OCI-LY3 (cell line): Measurements from ENCODE around the gene UCHL3.

ENCODE experiments used
- H2AFZ ChIP-seq: fragments of 200-600, 300-600 bp; shearing (Covaris generic); 2 replicates; pipeline ENCODE4 v1.6.0; 2014; ENCODE audit warnings: antibody characterized with exemption, low read depth, low read length
- H3K27ac ChIP-seq: fragments of 200-600, 300-600 bp; sonication (generic); 2 replicates; pipeline ENCODE4 v1.5.1; 2014; ENCODE audit warnings: mild to moderate bottlenecking, low read length, moderate library complexity, mixed read lengths
- H3K27me3 ChIP-seq: fragments of 200-600, 300-600 bp; sonication (generic); 2 replicates; pipeline ENCODE4 v1.6.1; 2014; ENCODE audit warnings: low read depth, low read length, mixed read lengths
- H3K36me3 ChIP-seq: fragments of 200-600, 300-600 bp; sonication (generic); replicated peaks from 2 replicates; pipeline ENCODE3; 2014; ENCODE audit warnings: low read depth, low read length, mixed read lengths
- H3K4me1 ChIP-seq: fragments of 300-600, 200-600 bp; sonication (generic); 2 replicates; pipeline ENCODE4 v1.6.1; 2014; ENCODE audit warnings: low read length, mixed read lengths
- H3K4me2 ChIP-seq: fragments of 200-600, 300-600 bp; sonication (generic); 2 replicates; pipeline ENCODE4 v1.6.1; 2014; ENCODE audit warnings: low read length, mixed read lengths
- H3K4me3 ChIP-seq: fragments of 300-600, 200-600 bp; sonication (generic); 2 replicates; pipeline ENCODE4 v1.5.1; 2014; ENCODE audit warnings: antibody characterized with exemption, mild to moderate bottlenecking, low read length, moderate library complexity
- H3K79me2 ChIP-seq: fragments of 300-600, 200-600 bp; shearing (Covaris generic); 2 replicates; pipeline ENCODE4 v1.6.1; 2014; ENCODE audit warnings: mild to moderate bottlenecking, low read length, mixed read lengths
- H3K9ac ChIP-seq: fragments of 300-600, 200-600 bp; shearing (Covaris generic); 2 replicates; pipeline ENCODE4 v1.6.0; 2014; ENCODE audit warnings: mild to moderate bottlenecking, low read length, moderate library complexity
- H3K9me3 ChIP-seq: fragments of 200-600, 300-600 bp; shearing (Covaris generic); 2 replicates; pipeline ENCODE4 v1.6.1; 2014; ENCODE audit warnings: low read length, mixed read lengths; ENCODE audit not compliant: insufficient read depth
- H4K20me1 ChIP-seq: fragments of 200-600, 300-600 bp; sonication (generic); 2 replicates; pipeline ENCODE4 v1.6.1; 2016; ENCODE audit warnings: low read length, mixed read lengths; ENCODE audit not compliant: insufficient read depth
- EZH2phosphoT487 ChIP-seq: fragments of 200-600 bp; shearing (Covaris generic); IDR thresholded peaks from 2 replicates; pipeline ENCODE4 v1.6.1; 2018; ENCODE audit warnings: antibody characterized with exemption, mixed run types, low read depth
- TF ChIP-seq, protein P1 (sequence below): fragments of 200-600, 300-600 bp; sonication (generic); IDR thresholded peaks from 2 replicates; pipeline ENCODE4 v1.5.1; 2014; ENCODE audit warnings: antibody characterized with exemption, low read length, low read depth

UCHL3 gene

DNA sequence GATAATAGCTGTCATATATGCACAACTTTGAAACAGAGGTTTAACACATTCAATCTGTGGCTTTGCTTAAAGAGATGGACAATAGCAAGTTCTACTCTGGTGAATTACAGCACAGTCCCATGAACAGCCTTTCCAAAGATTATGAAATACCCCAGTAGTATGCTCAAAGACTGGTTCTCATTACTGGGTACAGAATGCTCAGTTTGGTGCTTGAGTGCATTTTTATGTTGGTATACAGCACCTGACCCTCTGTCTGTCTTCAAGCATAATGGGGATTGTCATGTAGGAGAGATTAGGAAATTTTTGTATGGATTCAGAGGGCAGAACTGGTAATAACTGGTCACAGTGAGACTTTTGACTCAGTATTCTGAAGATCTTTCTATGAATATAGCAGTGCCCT is 94.1 kb downstream of the UCHL3 start:
- no peak overlapping the region for H2AFZ ChIP-seq
- H3K36me3 ChIP-seq: peaks cover 5% of the 10 kb centered on the region
- H4K20me1 ChIP-seq: no peaks in the 10 kb centered on the region
- no peak overlapping the region for H3K9ac ChIP-seq
- no peaks in the 10 kb centered on the region for H3K9me3 ChIP-seq
- H3K27me3 ChIP-seq: no peaks in the 10 kb centered on the region
- no peak overlapping the region for H3K4me2 ChIP-seq
- no peak overlapping the region for H3K27ac ChIP-seq
- H3K79me2 ChIP-seq: peaks cover 5% of the 10 kb centered on the region; the same call in 1 of the 2 replicates
- H3K4me3 ChIP-seq: no peak overlapping the region
- no peak for TF ChIP-seq EZH2phosphoT487
- TF ChIP-seq, protein P1, sequence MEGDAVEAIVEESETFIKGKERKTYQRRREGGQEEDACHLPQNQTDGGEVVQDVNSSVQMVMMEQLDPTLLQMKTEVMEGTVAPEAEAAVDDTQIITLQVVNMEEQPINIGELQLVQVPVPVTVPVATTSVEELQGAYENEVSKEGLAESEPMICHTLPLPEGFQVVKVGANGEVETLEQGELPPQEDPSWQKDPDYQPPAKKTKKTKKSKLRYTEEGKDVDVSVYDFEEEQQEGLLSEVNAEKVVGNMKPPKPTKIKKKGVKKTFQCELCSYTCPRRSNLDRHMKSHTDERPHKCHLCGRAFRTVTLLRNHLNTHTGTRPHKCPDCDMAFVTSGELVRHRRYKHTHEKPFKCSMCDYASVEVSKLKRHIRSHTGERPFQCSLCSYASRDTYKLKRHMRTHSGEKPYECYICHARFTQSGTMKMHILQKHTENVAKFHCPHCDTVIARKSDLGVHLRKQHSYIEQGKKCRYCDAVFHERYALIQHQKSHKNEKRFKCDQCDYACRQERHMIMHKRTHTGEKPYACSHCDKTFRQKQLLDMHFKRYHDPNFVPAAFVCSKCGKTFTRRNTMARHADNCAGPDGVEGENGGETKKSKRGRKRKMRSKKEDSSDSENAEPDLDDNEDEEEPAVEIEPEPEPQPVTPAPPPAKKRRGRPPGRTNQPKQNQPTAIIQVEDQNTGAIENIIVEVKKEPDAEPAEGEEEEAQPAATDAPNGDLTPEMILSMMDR: no peak
- peaks cover 31% of the 10 kb centered on the region for H3K4me1 ChIP-seq

GRCh38 chr13:75645141-75645540 is 95.5 kb downstream of the UCHL3 start:
- peaks cover 5% of the 10 kb centered on the region for H3K36me3 ChIP-seq
- no peak overlapping the region for H3K4me3 ChIP-seq
- H3K9me3 ChIP-seq: no peaks in the 10 kb centered on the region
- no peaks in the 10 kb centered on the region for H4K20me1 ChIP-seq
- H3K27ac ChIP-seq: no peak overlapping the region
- H3K79me2 ChIP-seq: peaks cover 7% of the 10 kb centered on the region; the same call in 1 of the 2 replicates
- peaks cover 33% of the 10 kb centered on the region for H3K4me1 ChIP-seq
- no peak overlapping the region for H3K9ac ChIP-seq
- H3K4me2 ChIP-seq: no peak overlapping the region
- H2AFZ ChIP-seq: no peak overlapping the region
- H3K27me3 ChIP-seq: no peaks in the 10 kb centered on the region
- TF ChIP-seq EZH2phosphoT487: no peak
- TF ChIP-seq, protein P1: no peak

GRCh38 chr13:75647126-75647784 is 97.7 kb downstream of the UCHL3 start:
- H3K4me3 ChIP-seq: peak overlapping the region; percentile 66
- peak overlapping the region; percentile 40 for H3K9ac ChIP-seq
- TF ChIP-seq, protein P1: no peak
- no peak for TF ChIP-seq EZH2phosphoT487
- peak overlapping the region; percentile 83 for H3K4me2 ChIP-seq
- H3K79me2 ChIP-seq: peaks cover 7% of the 10 kb centered on the region; the same call in 1 of the 2 replicates
- no peaks in the 10 kb centered on the region for H3K27me3 ChIP-seq
- H2AFZ ChIP-seq: 0 out of 2 replicates have a peak overlapping the region, but pooled peaks have one; percentile 9
- no peaks in the 10 kb centered on the region for H4K20me1 ChIP-seq
- H3K36me3 ChIP-seq: peaks cover 5% of the 10 kb centered on the region
- H3K27ac ChIP-seq: peak overlapping the region; percentile 88
- H3K9me3 ChIP-seq: no peaks in the 10 kb centered on the region
- H3K4me1 ChIP-seq: peaks cover 45% of the 10 kb centered on the region

DNA sequence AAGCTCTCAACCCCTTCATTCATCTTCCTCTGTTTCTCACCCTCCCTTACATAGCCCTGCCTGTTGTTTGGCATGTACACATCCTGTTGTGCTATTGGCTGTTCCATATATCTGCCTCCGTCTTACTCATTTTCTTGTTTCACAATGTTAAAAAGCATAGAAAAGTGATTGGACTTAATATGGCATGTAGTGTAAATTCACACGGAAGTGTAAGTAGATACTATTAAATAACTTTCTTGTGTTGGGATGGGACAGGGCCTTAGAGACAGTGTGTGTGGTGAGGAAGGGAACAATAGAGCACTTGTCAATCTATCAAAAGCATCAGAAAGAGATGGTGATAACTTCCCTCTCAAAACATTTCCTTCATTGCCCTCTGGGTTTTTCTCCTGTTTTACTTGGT is 98.9 kb downstream of the UCHL3 start:
- Histone ChIP-seq H3K4me3 (no peak overlapping the region), H3K9me3 (no peaks in the 10 kb centered on the region), H4K20me1 (no peaks in the 10 kb centered on the region), H3K27me3 (no peaks in the 10 kb centered on the region), H3K36me3 (peaks cover 5% of the 10 kb centered on the region), H2AFZ (no peak overlapping the region), H3K79me2 (peaks cover 7% of the 10 kb centered on the region; the same call in 1 of the 2 replicates), H3K27ac (0 out of 2 replicates have a peak overlapping the region, but pooled peaks have one; percentile 11), H3K9ac (no peak overlapping the region; the same call in 1 of the 2 replicates), H3K4me1 (peaks cover 45% of the 10 kb centered on the region), H3K4me2 (no peak overlapping the region)
- no peak for TF ChIP-seq EZH2phosphoT487
- TF ChIP-seq, protein P1: no peak
